ENCODE data around the gene PLBD1. TPM values are rescaled to one million over a fixed set of nuclear protein-coding genes. Genes with fewer than 3 reads are reported as not detected.

Gene PLBD1
- total RNA-seq, 1 experiment from 2014 or later: not detected

GRCh38 chr12:14612898-14613445 lies 45.3 kb upstream of the PLBD1 start:
- Histone ChIP-seq H3K27ac (ENCODE audit: low read depth, low read length, poor library complexity, severe bottlenecking) (no peak overlapping the region), H3K36me3 (ENCODE audit: insufficient read depth, low read length, poor library complexity, severe bottlenecking) (no peaks in the 10 kb centered on the region), H3K4me1 (ENCODE audit: insufficient read depth, low read length, poor library complexity, severe bottlenecking) (no peaks in the 10 kb centered on the region), H3K4me3 (ENCODE audit: low read depth, low read length, poor library complexity, severe bottlenecking) (no peak overlapping the region), H3K27me3 (replicated peaks; ENCODE audit: insufficient read depth, low read depth, low read length, poor library complexity) (no peaks in the 10 kb centered on the region), H3K9me3 (ENCODE audit: low read depth, low read length, poor library complexity, severe bottlenecking) (peaks cover 5% of the 10 kb centered on the region)
- DNase-seq (ENCODE audit: low spot score): no peak
- POLR2A ChIA-PET (ENCODE audit: low non-redundant PET): no interaction called here
- CTCF ChIA-PET: no interaction called here
- BruUV-seq (replicated peaks): no TSS peak
- TF ChIP-seq EZH2 (IDR thresholded peaks at IDR 0.05; ENCODE audit: borderline replicate concordance, low read depth, low read length, poor library complexity, severe bottlenecking): no peak
- TF ChIP-seq, protein P1, sequence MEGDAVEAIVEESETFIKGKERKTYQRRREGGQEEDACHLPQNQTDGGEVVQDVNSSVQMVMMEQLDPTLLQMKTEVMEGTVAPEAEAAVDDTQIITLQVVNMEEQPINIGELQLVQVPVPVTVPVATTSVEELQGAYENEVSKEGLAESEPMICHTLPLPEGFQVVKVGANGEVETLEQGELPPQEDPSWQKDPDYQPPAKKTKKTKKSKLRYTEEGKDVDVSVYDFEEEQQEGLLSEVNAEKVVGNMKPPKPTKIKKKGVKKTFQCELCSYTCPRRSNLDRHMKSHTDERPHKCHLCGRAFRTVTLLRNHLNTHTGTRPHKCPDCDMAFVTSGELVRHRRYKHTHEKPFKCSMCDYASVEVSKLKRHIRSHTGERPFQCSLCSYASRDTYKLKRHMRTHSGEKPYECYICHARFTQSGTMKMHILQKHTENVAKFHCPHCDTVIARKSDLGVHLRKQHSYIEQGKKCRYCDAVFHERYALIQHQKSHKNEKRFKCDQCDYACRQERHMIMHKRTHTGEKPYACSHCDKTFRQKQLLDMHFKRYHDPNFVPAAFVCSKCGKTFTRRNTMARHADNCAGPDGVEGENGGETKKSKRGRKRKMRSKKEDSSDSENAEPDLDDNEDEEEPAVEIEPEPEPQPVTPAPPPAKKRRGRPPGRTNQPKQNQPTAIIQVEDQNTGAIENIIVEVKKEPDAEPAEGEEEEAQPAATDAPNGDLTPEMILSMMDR (conservative IDR thresholded peaks at IDR 0.05; ENCODE audit: low read depth, low read length): no peak
- intact Hi-C loops (cut with micrococcal nuclease; ENCODE audit: unreplicated experiment): no loop called here

DNA sequence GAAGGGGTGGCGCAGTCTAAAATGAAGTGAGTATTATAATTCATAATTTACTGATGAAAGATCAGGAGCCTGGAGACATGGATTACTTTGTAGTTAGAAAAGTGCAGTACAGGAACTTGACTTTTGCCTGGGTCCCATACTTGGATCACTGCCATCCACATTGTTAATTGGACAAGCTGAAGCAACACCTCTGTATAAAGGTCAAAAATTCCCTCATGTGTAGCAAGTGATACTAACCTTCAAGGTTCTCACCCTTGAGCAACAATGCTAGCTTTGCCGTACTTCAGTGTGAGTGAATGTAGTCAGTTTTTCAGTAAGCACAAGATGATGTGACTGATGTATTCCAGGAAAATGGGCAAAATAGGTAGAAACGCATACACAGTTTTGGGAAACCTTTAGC lies 44.6 kb upstream of the PLBD1 start:
- Histone ChIP-seq H3K4me1 (ENCODE audit: insufficient read depth, low read length, poor library complexity, severe bottlenecking) (no peaks in the 10 kb centered on the region), H3K27me3 (replicated peaks; ENCODE audit: insufficient read depth, low read depth, low read length, poor library complexity) (no peaks in the 10 kb centered on the region), H3K9me3 (ENCODE audit: low read depth, low read length, poor library complexity, severe bottlenecking) (peaks cover 5% of the 10 kb centered on the region), H3K36me3 (ENCODE audit: insufficient read depth, low read length, poor library complexity, severe bottlenecking) (no peaks in the 10 kb centered on the region), H3K27ac (ENCODE audit: low read depth, low read length, poor library complexity, severe bottlenecking) (no peak overlapping the region), H3K4me3 (ENCODE audit: low read depth, low read length, poor library complexity, severe bottlenecking) (no peak overlapping the region)
- BruUV-seq (replicated peaks): no TSS peak
- TF ChIP-seq, protein P1 (conservative IDR thresholded peaks at IDR 0.05; ENCODE audit: low read depth, low read length): no peak
- TF ChIP-seq EZH2 (IDR thresholded peaks at IDR 0.05; ENCODE audit: borderline replicate concordance, low read depth, low read length, poor library complexity, severe bottlenecking): no peak
- ChIA-PET CTCF (no interaction called here), POLR2A (ENCODE audit: low non-redundant PET) (no interaction called here)
- intact Hi-C loops (cut with micrococcal nuclease; ENCODE audit: unreplicated experiment): no loop called here
- no peak for DNase-seq (ENCODE audit: low spot score)

DNA sequence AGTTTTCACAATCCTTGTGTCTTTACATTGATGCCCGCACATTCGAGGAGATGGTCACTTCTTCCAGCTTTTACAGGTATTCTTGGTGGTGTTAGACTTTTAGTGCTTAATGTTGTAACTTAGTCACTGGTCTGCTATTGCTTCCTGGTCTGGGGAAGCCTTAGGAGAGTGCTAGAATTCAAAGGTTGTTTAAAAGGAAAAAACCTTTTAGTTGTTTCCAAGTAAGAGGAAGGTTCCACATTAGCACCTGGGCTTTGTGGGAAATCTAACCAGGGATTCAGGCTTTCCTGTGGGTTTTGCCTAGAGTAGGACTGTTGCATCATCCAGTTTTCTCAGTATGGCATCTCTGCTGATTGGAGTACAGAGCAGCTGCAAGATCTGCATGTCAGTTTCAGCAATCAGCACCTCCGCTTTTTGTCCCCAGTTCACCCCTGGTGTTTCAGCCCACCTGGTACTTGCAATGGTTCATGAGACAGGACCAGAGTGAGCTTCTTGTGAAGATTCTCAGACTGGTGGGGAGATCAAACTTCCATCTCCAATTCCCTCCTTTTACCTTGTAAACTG lies 44.0 kb upstream of the PLBD1 start:
- Histone ChIP-seq H3K27ac (ENCODE audit: low read depth, low read length, poor library complexity, severe bottlenecking) (no peak overlapping the region), H3K36me3 (ENCODE audit: insufficient read depth, low read length, poor library complexity, severe bottlenecking) (no peaks in the 10 kb centered on the region), H3K27me3 (replicated peaks; ENCODE audit: insufficient read depth, low read depth, low read length, poor library complexity) (no peaks in the 10 kb centered on the region), H3K4me1 (ENCODE audit: insufficient read depth, low read length, poor library complexity, severe bottlenecking) (no peaks in the 10 kb centered on the region), H3K9me3 (ENCODE audit: low read depth, low read length, poor library complexity, severe bottlenecking) (peaks cover 5% of the 10 kb centered on the region), H3K4me3 (ENCODE audit: low read depth, low read length, poor library complexity, severe bottlenecking) (no peak overlapping the region)
- DNase-seq (ENCODE audit: low spot score): no peak
- no TSS peak for BruUV-seq (replicated peaks)
- TF ChIP-seq, protein P1 (conservative IDR thresholded peaks at IDR 0.05; ENCODE audit: low read depth, low read length): no peak
- TF ChIP-seq EZH2 (IDR thresholded peaks at IDR 0.05; ENCODE audit: borderline replicate concordance, low read depth, low read length, poor library complexity, severe bottlenecking): no peak
- CTCF ChIA-PET: no interaction called here
- POLR2A ChIA-PET (ENCODE audit: low non-redundant PET): no interaction called here
- intact Hi-C loops (cut with micrococcal nuclease; ENCODE audit: unreplicated experiment): no loop called here

Data from A673 (cell line).